HepG2 (cell line): ENCODE measurements around the gene LRIG1. TPM values are rescaled to one million over a fixed set of nuclear protein-coding genes. Genes with fewer than 3 reads are reported as not detected.

Experiments used
- FOXJ3 ChIP-seq: sonication (generic); formaldehyde crosslinking; IDR thresholded peaks from 2 replicates; pipeline ENCODE4 v1.4.0; 2020; ENCODE audit warnings: missing genetic modification reagents, mild to moderate bottlenecking, borderline replicate concordance
- GMEB1 ChIP-seq: sonication (generic); formaldehyde crosslinking; IDR thresholded peaks from 2 replicates; pipeline ENCODE4 v1.5.1; 2020; ENCODE audit warnings: missing genetic modification reagents, mild to moderate bottlenecking, borderline replicate concordance
- HCFC1 ChIP-seq: fragments of 150-350 bp; IDR thresholded peaks from 2 replicates; pipeline ENCODE4 v1.6.1; 2014; ENCODE audit warnings: low read depth, low read length
- MEIS1 ChIP-seq: sonication (generic); formaldehyde crosslinking; IDR thresholded peaks from 2 replicates; pipeline ENCODE4 v1.9.0; 2021; ENCODE audit warnings: mild to moderate bottlenecking, missing genetic modification reagents, moderate library complexity, borderline replicate concordance
- RFX5 ChIP-seq: IDR thresholded peaks from 2 replicates; pipeline ENCODE4 v1.6.1; 2011; ENCODE audit warnings: low read depth, low read length, improper control_type of control experiment
- TCF12 ChIP-seq, 2 experiments: fragments of 450-650 bp in 1 of 2; sonication (generic) in 1 of 2; formaldehyde crosslinking in 1 of 2; IDR thresholded peaks; 2 replicates each; pipeline versions ENCODE4 v1.6.1 to v1.8.0; 2017 to 2022; ENCODE audit warnings: antibody characterized with exemption in 1 of 2, mild to moderate bottlenecking in 1 of 2, missing genetic modification reagents in 1 of 2, moderate library complexity in 1 of 2
- U2AF1 ChIP-seq: fragments of 200-400 bp; formaldehyde crosslinking; optimal IDR thresholded peaks from 2 replicates; pipeline ENCODE3; 2017; ENCODE audit warnings: mild to moderate bottlenecking, low read depth, low read length
- ZNF558 ChIP-seq: sonication (generic); formaldehyde crosslinking; IDR thresholded peaks from 2 replicates; pipeline ENCODE4 v1.9.0; 2022; ENCODE audit warnings: mild to moderate bottlenecking, missing genetic modification reagents, borderline replicate concordance
- ZNF646 ChIP-seq: sonication (generic); formaldehyde crosslinking; IDR thresholded peaks from 2 replicates; pipeline ENCODE4 v1.9.0; 2021; ENCODE audit warnings: mild to moderate bottlenecking, missing genetic modification reagents
- ZNF687 ChIP-seq: sonication (generic); formaldehyde crosslinking; IDR thresholded peaks from 2 replicates; pipeline ENCODE4 v1.5.1; 2020; ENCODE audit warnings: mild to moderate bottlenecking, missing genetic modification reagents, moderate library complexity
- ZNF781 ChIP-seq: sonication (generic); formaldehyde crosslinking; IDR thresholded peaks from 2 replicates; pipeline ENCODE4 v1.5.1; 2020; ENCODE audit warnings: borderline replicate concordance, mild to moderate bottlenecking, missing genetic modification reagents; ENCODE audit errors: not compliant biosample characterization
- polyA plus RNA-seq, 8 experiments: library from polyadenylated mRNA; depleted of rRNA in 3 of 8; stranded (reverse) in 7 of 8; unstranded in 1 of 8; fragments of >200 nt; fragmentation: Illumina TruSeq in 4 of 8; extraction: Trizol in 4 of 8; gene quantifications; 2 replicates each; pipeline versions ENCODE4 v1.2.1 to v1.2.3, GENCODE V29; 2011 to 2016; ENCODE audit warnings: low read depth in 4 of 8, missing spikeins in 1 of 8, mixed read lengths in 1 of 8; ENCODE audit not compliant: insufficient read depth in 1 of 8
- total RNA-seq, 5 experiments: library from RNA; depleted of rRNA; stranded (reverse); fragments of >200 nt; fragmentation: Illumina TruSeq; extraction: Trizol; gene quantifications; 2 replicates each; pipeline ENCODE4 v1.2.3, GENCODE V29; 2016; ENCODE audit warnings: low read depth in 1 of 5

LRIG1 gene
- total and polyA plus RNA-seq, 2 of the 13 experiments (the other 11 are each of a cell fraction or from before 2014, with no cell fraction given), result 17.8 to 24.8 TPM

- TF ChIP-seq ZNF646 (CRISPR knock-in tag) (no peak), MEIS1 (no peak), GMEB1 (CRISPR knock-in tag) (peak; percentile 57; the same call in 1 of the 2 replicates), HCFC1 (no peak), U2AF1 (no peak), ZNF687 (CRISPR knock-in tag) (peak; percentile 69), RFX5 (peak; percentile 52), FOXJ3 (CRISPR knock-in tag) (no peak), ZNF558 (CRISPR knock-in tag) (no peak), ZNF781 (no peak), TCF12 (IDR thresholded peaks at IDR 0.05) (no peak), TCF12 (CRISPR knock-in tag; IDR thresholded peaks at IDR 0.05) (peak; percentile 67)
These were observed at the start of gene LRIG1 (continued) for GRCh38 chr3:66500576-66501482.
